ENCODE results near the gene AIMP1. TPM values are rescaled to one million over a fixed set of nuclear protein-coding genes. Genes with fewer than 3 reads are reported as not detected.
A peak's percentile ranks its signal among the peaks of the same experiment; 100 is the strongest.

The AIMP1 gene
- total and polyA plus RNA-seq, 2 of the 13 experiments (the other 11 are each of a cell fraction or from before 2014, with no cell fraction given) = 28.6 to 82.9 TPM

GRCh38 chr4:106315968-106316772 lies at the start of gene AIMP1, which contains the start of gene TBCK (continued):
- TF ChIP-seq SNAPC2 (CRISPR knock-in tag; IDR thresholded peaks at IDR 0.05) (peak; percentile 18; the same call in 1 of the 2 replicates), NCOA1 (CRISPR knock-in tag; IDR thresholded peaks at IDR 0.05) (0 out of 2 replicates have a peak, but pooled peaks have one; percentile 9), ARID3A (IDR thresholded peaks at IDR 0.05; ENCODE audit: low read depth, low read length) (0 out of 2 replicates have a peak, but pooled peaks have one; percentile 10), AHDC1 (CRISPR knock-in tag; IDR thresholded peaks at IDR 0.05; ENCODE audit: borderline replicate concordance) (peak; percentile 50; the same call in 1 of the 2 replicates), ZNF562 (CRISPR knock-in tag; IDR thresholded peaks at IDR 0.05; ENCODE audit: borderline replicate concordance) (no peak), ZSCAN29 (CRISPR knock-in tag; conservative IDR thresholded peaks at IDR 0.05) (no peak), CCAR2 (optimal IDR thresholded peaks at IDR 0.05; ENCODE audit: low read depth, low read length) (no peak), ZNF746 (CRISPR knock-in tag; IDR thresholded peaks at IDR 0.05) (peak; percentile 6; the same call in 1 of the 2 replicates), ZNF597 (CRISPR knock-in tag; IDR thresholded peaks at IDR 0.05) (no peak), THAP11 (CRISPR knock-in tag; IDR thresholded peaks at IDR 0.05) (peak; percentile 87), DDIT3 (CRISPR knock-in tag; IDR thresholded peaks at IDR 0.05) (no peak), YEATS4 (CRISPR knock-in tag; IDR thresholded peaks at IDR 0.05; ENCODE audit: borderline replicate concordance) (no peak; the same call in 1 of the 2 replicates), ZNF567 (CRISPR knock-in tag; IDR thresholded peaks at IDR 0.05; ENCODE audit: borderline replicate concordance) (peak; percentile 90; the same call in 1 of the 2 replicates), ZNF724P (CRISPR knock-in tag; IDR thresholded peaks at IDR 0.05; ENCODE audit: borderline replicate concordance) (no peak), KLF15 (CRISPR knock-in tag; IDR thresholded peaks at IDR 0.05; ENCODE audit: borderline replicate concordance) (no peak), ZNF660 (CRISPR knock-in tag; IDR thresholded peaks at IDR 0.05; ENCODE audit: borderline replicate concordance, low read depth) (no peak), ZNF672 (CRISPR knock-in tag; IDR thresholded peaks at IDR 0.05) (no peak), ZNF432 (CRISPR knock-in tag; IDR thresholded peaks at IDR 0.05; ENCODE audit: borderline replicate concordance) (no peak), FOSL2 (CRISPR knock-in tag; IDR thresholded peaks at IDR 0.05) (peak; percentile 44)

Data from HepG2 (cell line).